NCI-H1092 treated with DMSO at 0.1 percent for 48 hours (cell line): Measurements from ENCODE around the gene TTLL13.

ENCODE experiments used
- DNase-seq: peaks from one replicate; lab custom pipeline; 2025; lab: John Stamatoyannopoulos, UW

The TTLL13 gene

GRCh38 chr15:90217671-90218394, 31.5 kb upstream of the TTLL13 start:
- no peak for DNase-seq

GRCh38 chr15:90219421-90220141, 29.8 kb upstream of the TTLL13 start:
- no peak for DNase-seq

GRCh38 chr15:90221246-90221900, 28.0 kb upstream of the TTLL13 start:
- DNase-seq, result peak; percentile 54

DNA sequence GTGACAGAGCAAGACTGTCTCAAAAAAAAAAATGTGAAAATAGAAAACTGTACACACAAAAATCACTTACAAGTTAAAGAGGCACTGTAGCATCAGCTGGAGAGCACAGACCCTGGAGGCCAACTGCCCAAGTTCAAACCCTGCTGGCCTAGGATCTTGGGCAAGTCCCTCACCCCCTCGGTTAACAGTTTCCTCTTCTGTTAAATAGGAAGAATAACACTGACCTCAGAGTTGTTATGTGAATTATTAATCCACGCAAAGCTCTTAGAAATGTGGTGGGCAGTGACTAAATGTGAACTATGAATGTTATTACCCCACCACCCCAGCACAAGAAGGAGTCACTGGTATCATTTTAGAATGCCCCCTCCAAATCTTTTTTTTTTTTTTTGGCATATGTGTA, 26.8 kb upstream of the TTLL13 start:
- no peak for DNase-seq

- DNase-seq, result no peak
These were observed 25.8 kb upstream of the TTLL13 start for GRCh38 chr15:90223441-90224165.

GRCh38 chr15:90225047-90225446, 24.3 kb upstream of the TTLL13 start:
- no peak for DNase-seq

GRCh38 chr15:90225504-90226234, 23.7 kb upstream of the TTLL13 start:
- peak; percentile 18 for DNase-seq

DNA sequence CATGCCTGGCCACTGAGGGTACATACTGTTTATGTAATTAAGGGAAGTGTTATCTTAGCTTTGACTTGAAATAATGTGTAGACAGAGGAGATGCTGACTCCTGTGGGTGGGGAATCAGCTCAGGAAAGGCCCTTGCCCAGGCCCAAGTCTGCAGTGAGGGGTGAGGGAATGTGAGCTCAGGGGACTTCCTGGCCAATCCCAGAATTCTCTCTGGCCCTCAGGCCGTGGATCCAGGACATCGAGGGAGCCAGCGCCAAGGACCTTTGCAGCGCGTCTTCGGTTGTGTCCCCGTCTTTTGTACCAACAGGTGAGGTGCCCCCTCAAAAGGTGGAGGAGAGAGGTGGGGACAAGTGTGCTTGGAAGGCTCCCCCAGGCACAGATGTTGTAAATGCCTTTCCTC, 22.0 kb upstream of the TTLL13 start:
- no peak for DNase-seq

DNA sequence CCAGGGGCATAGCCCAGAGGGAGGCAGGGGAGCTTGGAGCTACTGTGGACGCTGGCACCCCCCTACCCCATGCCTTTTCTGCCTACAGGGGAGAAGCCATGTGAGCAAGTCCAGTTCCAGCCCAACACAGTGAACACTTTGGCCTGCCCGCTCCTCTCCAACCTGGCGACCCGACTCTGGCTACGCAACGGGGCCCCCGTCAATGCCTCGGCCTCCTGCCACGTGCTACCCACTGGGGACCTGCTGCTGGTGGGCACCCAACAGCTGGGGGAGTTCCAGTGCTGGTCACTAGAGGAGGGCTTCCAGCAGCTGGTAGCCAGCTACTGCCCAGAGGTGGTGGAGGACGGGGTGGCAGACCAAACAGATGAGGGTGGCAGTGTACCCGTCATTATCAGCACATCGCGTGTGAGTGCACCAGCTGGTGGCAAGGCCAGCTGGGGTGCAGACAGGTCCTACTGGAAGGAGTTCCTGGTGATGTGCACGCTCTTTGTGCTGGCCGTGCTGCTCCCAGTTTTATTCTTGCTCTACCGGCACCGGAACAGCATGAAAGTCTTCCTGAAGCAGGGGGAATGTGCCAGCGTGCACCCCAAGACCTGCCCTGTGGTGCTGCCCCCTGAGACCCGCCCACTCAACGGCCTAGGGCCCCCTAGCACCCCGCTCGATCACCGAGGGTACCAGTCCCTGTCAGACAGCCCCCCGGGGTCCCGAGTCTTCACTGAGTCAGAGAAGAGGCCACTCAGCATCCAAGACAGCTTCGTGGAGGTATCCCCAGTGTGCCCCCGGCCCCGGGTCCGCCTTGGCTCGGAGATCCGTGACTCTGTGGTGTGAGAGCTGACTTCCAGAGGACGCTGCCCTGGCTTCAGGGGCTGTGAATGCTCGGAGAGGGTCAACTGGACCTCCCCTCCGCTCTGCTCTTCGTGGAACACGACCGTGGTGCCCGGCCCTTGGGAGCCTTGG, 21.3 kb upstream of the TTLL13 start:
- DNase-seq, result no peak

- DNase-seq, result no peak
These were observed 20.4 kb upstream of the TTLL13 start for GRCh38 chr15:90228960-90229359.

GRCh38 chr15:90230071-90230494, 19.3 kb upstream of the TTLL13 start:
- DNase-seq, result no peak

- DNase-seq, result no peak
These were observed 18.7 kb upstream of the TTLL13 start for GRCh38 chr15:90230610-90231009.

DNA sequence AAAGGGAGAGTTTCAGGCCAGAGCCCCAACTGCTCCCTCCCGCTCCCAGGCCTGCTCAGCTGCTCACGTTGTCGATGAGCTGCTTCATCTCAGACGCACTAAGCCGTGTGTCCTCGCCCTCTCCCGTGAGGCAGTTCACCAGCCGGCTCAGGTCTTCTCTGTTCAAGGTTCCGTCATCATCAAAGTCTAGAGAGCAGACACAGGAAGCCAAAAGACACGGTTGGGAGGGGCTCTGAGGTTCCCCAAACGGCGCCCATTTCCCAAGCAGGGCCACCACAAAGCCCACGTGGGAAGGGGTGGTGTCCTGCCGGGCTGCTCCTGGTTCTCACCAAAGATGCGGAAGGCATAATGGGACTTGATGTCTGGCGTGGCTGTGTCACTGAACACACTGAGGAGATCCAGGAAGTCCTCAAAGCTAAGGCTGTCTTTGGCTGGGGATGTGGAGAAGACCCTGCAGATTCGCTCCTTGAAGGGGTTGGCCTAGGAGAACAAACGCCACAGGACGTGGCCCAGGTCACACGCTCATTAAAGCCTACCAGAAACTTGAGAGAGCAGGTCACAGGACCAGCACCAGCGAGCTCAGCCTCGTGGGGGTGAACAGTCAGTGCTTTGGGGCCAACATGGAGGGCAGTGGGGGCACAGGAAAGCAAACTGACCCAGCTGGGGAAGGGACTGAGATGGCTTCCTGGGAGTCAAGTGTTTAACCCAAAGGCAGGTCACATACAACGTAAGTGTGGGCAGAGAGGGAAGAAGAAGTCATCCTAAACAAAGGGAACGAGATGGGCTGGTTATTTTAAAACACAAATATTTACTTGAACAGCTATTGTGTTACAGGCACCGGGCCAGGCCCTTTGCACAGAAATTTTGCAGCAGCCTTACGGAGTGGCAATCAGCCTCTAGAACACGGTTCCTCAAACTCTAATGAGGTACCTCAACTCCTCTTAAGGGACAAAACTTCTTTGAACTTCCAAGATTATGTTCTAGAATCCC, 18.0 kb upstream of the TTLL13 start:
- no peak for DNase-seq

GRCh38 chr15:90232196-90232595, 17.2 kb upstream of the TTLL13 start:
- no peak for DNase-seq

DNA sequence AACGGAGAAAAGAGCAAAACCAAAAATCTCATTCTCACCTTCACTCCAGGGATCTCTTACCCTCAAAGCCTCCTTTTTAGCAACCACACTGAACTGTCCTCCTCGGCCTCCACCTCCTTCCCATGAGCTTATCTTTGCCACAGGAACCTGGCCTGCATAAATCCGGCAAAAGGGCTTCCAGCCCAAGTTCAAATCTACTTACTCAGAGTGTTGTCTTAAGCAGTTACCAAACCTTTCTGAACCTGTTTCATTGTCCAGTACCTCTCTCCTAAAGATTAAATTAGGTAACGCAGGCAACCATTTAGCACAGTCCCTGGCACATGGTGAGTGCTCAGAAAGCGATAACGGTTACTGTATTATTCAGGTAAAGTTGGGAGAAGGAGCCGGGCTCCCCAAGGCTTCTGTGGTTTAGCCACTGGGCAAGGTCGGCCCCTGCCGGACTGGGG, 16.4 kb upstream of the TTLL13 start:
- DNase-seq, result no peak

GRCh38 chr15:90233387-90234095, 15.8 kb upstream of the TTLL13 start, which contains the start of gene CIB1:
Gene CIB1 (minus strand): TSS chr15:90233941. CDS start chr15:90233885, 56 bp downstream.
- peak; percentile 76 for DNase-seq

DNA sequence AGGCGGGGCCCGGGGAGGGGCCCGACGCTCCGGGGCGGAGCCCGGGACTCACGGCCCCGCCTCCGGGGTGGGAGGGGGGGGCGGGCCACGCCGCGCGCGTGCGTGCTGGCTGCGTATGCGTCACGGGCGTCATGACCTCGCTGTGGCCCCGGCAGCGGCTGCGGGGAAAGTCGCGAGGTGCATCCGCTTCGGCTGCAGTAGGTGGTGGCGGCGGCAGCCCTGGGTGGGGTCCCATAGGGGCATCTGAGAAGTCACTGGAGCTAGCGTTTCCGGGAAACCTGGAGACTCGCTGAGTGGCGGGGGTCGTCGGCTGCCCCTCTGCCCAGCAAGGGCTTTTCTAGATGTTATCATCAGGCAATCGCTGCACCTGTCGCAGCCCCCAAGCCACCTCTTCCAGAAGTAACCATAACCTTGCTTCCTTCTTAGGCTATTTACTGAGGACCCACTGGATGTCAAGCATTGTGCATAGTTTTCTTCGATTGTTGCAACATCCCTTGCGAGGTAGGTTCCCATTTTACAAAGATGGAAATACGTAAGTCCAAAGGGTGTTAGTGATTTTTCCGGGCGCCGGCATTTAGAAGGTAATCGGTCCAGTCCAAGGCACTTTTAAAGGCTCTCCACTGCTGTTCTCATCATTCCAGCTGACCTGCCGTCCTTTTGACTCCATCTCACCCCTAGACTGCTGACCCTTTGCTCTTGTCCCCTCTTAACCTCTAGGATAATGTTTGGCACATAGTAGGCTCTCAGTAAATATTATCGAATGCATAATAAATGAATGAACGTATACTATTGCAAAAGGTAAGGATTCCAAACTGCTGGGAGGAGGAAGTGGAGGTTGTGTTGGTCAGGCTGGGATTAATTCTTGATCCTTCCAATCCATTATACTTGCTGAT, 15.0 kb upstream of the TTLL13 start, which contains the start of gene GDPGP1:
Gene GDPGP1, plus strand, starts transcription at position 114 of the 893 bp plus-strand sequence. CDS start 6,700 bp downstream, outside the sequence.
- peak; percentile 32 for DNase-seq
